Measurements from ENCODE around the gene ASCL4.
"Not testable (repeated sequence)": the region's sequence is repeated elsewhere in the genome, so short reads cannot be mapped to it uniquely, and the experiment has no call there.

Gene ASCL4

GRCh38 chr12:107774349-107775029 is at the start of gene ASCL4:
Gene ASCL4, plus strand, starts transcription at chr12:107774704. Its CDS starts 515 bp downstream, at chr12:107775219.
- DNase-seq (ENCODE audit: low read depth) = no peak

GRCh38 chr12:107727327-107727726 is 47.2 kb upstream of the ASCL4 start:
- DNase-seq (ENCODE audit: low read depth) = not testable (repeated sequence)

GRCh38 chr12:107727742-107728141 is 46.8 kb upstream of the ASCL4 start:
- DNase-seq (ENCODE audit: low read depth) = not testable (repeated sequence)

GRCh38 chr12:107730618-107731341 is 43.7 kb upstream of the ASCL4 start:
- no peak for DNase-seq (ENCODE audit: low read depth)

- no peak for DNase-seq (ENCODE audit: low read depth)
Measured at GRCh38 chr12:107731366-107731765, 43.1 kb upstream of the ASCL4 start.

GRCh38 chr12:107732365-107732764 is 42.1 kb upstream of the ASCL4 start:
- DNase-seq (ENCODE audit: low read depth) = no peak

GRCh38 chr12:107734139-107734538 is 40.4 kb upstream of the ASCL4 start:
- no peak for DNase-seq (ENCODE audit: low read depth)

- no peak for DNase-seq (ENCODE audit: low read depth)
Measured at GRCh38 chr12:107735763-107736162, 38.7 kb upstream of the ASCL4 start.

- no peak for DNase-seq (ENCODE audit: low read depth)
Measured at GRCh38 chr12:107736914-107737313, 37.6 kb upstream of the ASCL4 start.

- peak; percentile 80 for DNase-seq (ENCODE audit: low read depth)
Measured at GRCh38 chr12:107748472-107748871, 26.0 kb upstream of the ASCL4 start.

GRCh38 chr12:107749083-107749482 is 25.4 kb upstream of the ASCL4 start:
- no peak for DNase-seq (ENCODE audit: low read depth)

GRCh38 chr12:107759410-107759809 is 15.1 kb upstream of the ASCL4 start:
- peak; percentile 92 for DNase-seq (ENCODE audit: low read depth)

- DNase-seq (ENCODE audit: low read depth) = no peak
Measured at GRCh38 chr12:107760207-107760808, 14.2 kb upstream of the ASCL4 start.

GRCh38 chr12:107760809-107761501 is 13.5 kb upstream of the ASCL4 start, which contains the start of gene PRDM4:
Gene PRDM4, minus strand, starts transcription at chr12:107761137. Its CDS starts 622 bp downstream, at chr12:107760515.
- DNase-seq (ENCODE audit: low read depth) = peak; percentile 89

- DNase-seq (ENCODE audit: low read depth) = no peak
Measured at GRCh38 chr12:107761502-107761904, 13.0 kb upstream of the ASCL4 start.

GRCh38 chr12:107762874-107763273 is 11.6 kb upstream of the ASCL4 start:
- DNase-seq (ENCODE audit: low read depth) = no peak

- no peak for DNase-seq (ENCODE audit: low read depth)
Measured at GRCh38 chr12:107764626-107765025, 9.9 kb upstream of the ASCL4 start.

- DNase-seq (ENCODE audit: low read depth) = no peak
Measured at GRCh38 chr12:107765316-107765715, 9.2 kb upstream of the ASCL4 start.

GRCh38 chr12:107767466-107767865 is 7.0 kb upstream of the ASCL4 start:
- DNase-seq (ENCODE audit: low read depth) = no peak

GRCh38 chr12:107775093-107775721 is 703 bp downstream of the ASCL4 start:
- no peak for DNase-seq (ENCODE audit: low read depth)

- DNase-seq (ENCODE audit: low read depth) = no peak
Measured at GRCh38 chr12:107776171-107776570, 1.7 kb downstream of the ASCL4 start.
